Inflammatory macrophage treated with lipopolysaccharide for 1 hour (primary cell): ENCODE data around the gene PDLIM3.
"Not testable (repeated sequence)": the region's sequence is repeated elsewhere in the genome, so short reads cannot be mapped to it uniquely, and the experiment has no call there.

Experiments
- DNase-seq, 2 donors: peaks; one replicate each; pipeline ENCODE4 v3.0.0-alpha.2; 2020 to 2022

PDLIM3 gene

GRCh38 chr4:185550933-185551332 is 15.6 kb upstream of the PDLIM3 start:
- no peak for DNase-seq

- peak in 1 of 2 donors; percentile 7 for DNase-seq
These were observed 13.9 kb upstream of the PDLIM3 start for GRCh38 chr4:185549095-185549639.

- DNase-seq = no peak
These were observed 13.3 kb upstream of the PDLIM3 start for GRCh38 chr4:185548587-185548986.

GRCh38 chr4:185546335-185546734 is 11.0 kb upstream of the PDLIM3 start:
- DNase-seq = no peak

- no peak for DNase-seq
These were observed 7.5 kb upstream of the PDLIM3 start for GRCh38 chr4:185542626-185543315.

GRCh38 chr4:185541251-185541727 is 6.0 kb upstream of the PDLIM3 start:
- DNase-seq = no peak

GRCh38 chr4:185540487-185541120 is 5.3 kb upstream of the PDLIM3 start:
- DNase-seq = no peak

- DNase-seq = no peak
These were observed 4.7 kb upstream of the PDLIM3 start for GRCh38 chr4:185540040-185540439.

GRCh38 chr4:185538806-185539205 is 3.5 kb upstream of the PDLIM3 start:
- DNase-seq = no peak

GRCh38 chr4:185536411-185536709 is 1.1 kb upstream of the PDLIM3 start:
- no peak for DNase-seq

- no peak for DNase-seq
These were observed 504 bp upstream of the PDLIM3 start for GRCh38 chr4:185535612-185536410.

GRCh38 chr4:185534511-185534865 is 819 bp downstream of the PDLIM3 start:
- no peak for DNase-seq

GRCh38 chr4:185532795-185533324 is 2.4 kb downstream of the PDLIM3 start:
- no peak for DNase-seq

GRCh38 chr4:185532293-185532692 is 3.0 kb downstream of the PDLIM3 start:
- DNase-seq = no peak

GRCh38 chr4:185531654-185532053 is 3.7 kb downstream of the PDLIM3 start:
- not testable (repeated sequence) for DNase-seq

- no peak for DNase-seq
These were observed 5.9 kb downstream of the PDLIM3 start for GRCh38 chr4:185529413-185529812.

- DNase-seq = no peak
These were observed 10.1 kb downstream of the PDLIM3 start for GRCh38 chr4:185524888-185525863.

- DNase-seq = no peak
These were observed 11.4 kb downstream of the PDLIM3 start for GRCh38 chr4:185523862-185524261.

GRCh38 chr4:185522451-185522850 is 12.9 kb downstream of the PDLIM3 start:
- no peak for DNase-seq

- DNase-seq = no peak
These were observed 15.2 kb downstream of the PDLIM3 start for GRCh38 chr4:185520119-185520518.

- DNase-seq = no peak
These were observed 16.8 kb downstream of the PDLIM3 start for GRCh38 chr4:185518494-185518893.

- no peak for DNase-seq
These were observed 17.2 kb downstream of the PDLIM3 start for GRCh38 chr4:185518069-185518468.
